ENCODE measurements around the gene SECTM1. TPM values are rescaled to one million over a fixed set of nuclear protein-coding genes. Genes with fewer than 3 reads are reported as not detected.

Gene SECTM1
- total RNA-seq, 2 experiments from 2014 or later, result 0.72 to 0.74 TPM

DNA sequence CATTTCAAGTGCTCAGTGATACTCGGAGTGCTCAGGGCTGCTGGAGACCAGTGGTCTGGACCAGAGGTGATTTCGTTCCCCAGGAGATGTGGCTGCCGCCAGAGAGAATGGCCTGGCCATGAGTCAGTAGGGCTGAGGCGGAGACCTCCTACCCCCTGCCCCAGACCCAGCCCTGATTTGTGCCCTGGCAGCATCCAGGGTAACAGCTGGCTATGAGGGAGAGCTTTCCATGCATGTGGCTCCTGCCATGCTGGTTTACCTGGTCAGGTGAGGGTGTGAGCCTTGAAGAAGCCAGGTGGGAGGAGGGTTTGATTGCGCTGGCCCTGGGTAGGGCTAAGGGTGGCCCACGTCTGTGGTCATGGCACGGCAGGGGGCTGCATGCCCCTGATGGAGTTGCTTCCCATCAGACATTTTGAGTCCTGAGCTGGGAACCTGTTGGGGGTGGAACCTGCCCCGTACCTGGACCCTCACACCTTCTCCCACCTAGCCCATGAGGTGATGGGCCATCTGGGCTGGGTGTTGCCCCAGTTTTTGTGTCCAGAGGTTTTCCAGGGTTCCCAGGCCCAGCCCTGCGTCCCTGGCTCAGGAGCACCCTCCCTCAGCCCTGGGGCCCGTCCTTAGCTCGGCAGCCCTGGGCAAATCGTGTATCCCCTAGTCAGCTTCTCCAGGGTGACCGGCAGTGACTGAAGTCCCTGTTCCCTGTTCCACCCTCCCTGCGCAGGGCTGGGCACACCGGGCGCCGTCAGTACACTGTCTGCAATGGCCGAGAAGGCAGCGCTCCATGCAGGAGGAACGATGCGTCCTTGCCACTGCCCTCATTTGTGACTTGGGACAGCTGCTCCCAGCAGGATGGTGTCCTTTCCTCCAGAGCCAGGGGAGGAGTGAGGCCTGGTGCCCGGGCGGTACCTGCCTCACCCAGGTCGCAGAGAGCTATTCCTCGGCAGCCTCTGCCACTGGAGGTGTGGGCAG is 51.0 kb downstream of the SECTM1 start:
- no peak overlapping the region for H3K27ac Mint-ChIP-seq
- no peak for DNase-seq
- H3K36me3 Mint-ChIP-seq, result no peaks in the 10 kb centered on the region
- no peaks in the 10 kb centered on the region for H3K9me3 Mint-ChIP-seq
- H3K27me3 Mint-ChIP-seq, result no peaks in the 10 kb centered on the region
- peaks cover 3% of the 10 kb centered on the region for H3K4me1 Mint-ChIP-seq
- no peak overlapping the region for H3K4me3 Mint-ChIP-seq

DNA sequence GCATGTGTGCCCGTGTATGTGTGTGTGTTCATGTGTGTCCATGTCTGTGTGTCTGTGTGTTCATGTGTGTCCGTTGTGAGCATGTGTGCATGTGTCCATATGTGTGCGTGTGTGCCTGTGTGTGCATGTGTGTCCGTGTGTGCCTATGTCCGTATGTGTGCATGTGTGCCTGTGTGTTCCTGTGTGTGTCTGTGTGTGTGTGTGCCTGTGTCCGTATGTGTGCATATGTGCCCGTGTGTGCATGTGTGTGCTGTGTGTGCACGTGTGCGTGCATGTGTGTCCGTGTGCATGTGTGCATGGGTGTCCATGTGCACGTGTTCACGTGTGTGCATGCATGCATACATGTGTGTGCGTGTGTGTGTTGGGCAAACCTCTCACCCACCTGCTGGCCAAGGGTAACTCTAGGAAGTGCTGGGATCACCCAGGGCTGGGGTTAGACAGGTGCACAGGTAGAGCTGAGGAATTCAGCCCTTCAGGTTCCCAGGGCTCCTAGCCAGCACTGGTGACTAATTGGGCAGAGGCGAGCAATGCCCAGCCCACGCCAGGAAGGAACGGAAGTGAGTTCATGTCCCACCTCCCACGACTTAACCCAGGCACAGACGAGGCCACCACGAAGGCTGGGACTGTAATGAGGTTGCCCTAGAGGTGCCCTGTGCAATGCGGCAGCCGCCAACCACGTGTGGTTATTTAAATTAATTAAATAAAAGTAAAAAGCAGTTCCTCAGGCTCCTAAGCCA is 51.9 kb downstream of the SECTM1 start:
- Mint-ChIP-seq H3K9me3 (no peaks in the 10 kb centered on the region), H3K4me3 (no peak overlapping the region)

DNA sequence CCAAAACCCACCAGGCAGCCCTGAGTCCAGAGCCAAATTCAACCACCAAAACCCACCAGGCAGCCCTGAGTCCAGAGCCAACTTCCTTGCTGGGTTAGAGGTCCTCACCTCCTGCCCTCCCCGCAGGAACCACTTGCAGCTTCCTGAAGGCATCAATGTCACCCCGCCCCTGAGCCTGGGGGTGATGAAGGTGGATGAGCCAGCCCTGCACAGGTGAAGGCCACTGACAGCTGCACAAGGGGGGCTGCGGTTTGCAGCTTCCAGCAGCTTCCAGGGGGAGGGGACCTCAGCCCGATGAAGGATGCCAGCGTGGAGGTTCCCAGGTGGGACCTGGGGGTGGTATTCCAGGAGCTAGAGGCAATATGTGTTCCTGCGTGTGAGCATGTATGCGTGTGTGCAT is 52.5 kb downstream of the SECTM1 start:
- Mint-ChIP-seq H3K27me3 (no peaks in the 10 kb centered on the region), H3K9me3 (no peaks in the 10 kb centered on the region), H3K4me1 (peaks cover 3% of the 10 kb centered on the region), H3K4me3 (no peak overlapping the region), H3K36me3 (no peaks in the 10 kb centered on the region), H3K27ac (no peak overlapping the region)
- no peak for DNase-seq

More for the DNA sequence above, 51.9 kb downstream of the SECTM1 start:
- Mint-ChIP-seq H3K27ac (no peak overlapping the region), H3K36me3 (no peaks in the 10 kb centered on the region), H3K4me1 (peaks cover 3% of the 10 kb centered on the region), H3K27me3 (no peaks in the 10 kb centered on the region)
- peak; percentile 38 for DNase-seq

DNA sequence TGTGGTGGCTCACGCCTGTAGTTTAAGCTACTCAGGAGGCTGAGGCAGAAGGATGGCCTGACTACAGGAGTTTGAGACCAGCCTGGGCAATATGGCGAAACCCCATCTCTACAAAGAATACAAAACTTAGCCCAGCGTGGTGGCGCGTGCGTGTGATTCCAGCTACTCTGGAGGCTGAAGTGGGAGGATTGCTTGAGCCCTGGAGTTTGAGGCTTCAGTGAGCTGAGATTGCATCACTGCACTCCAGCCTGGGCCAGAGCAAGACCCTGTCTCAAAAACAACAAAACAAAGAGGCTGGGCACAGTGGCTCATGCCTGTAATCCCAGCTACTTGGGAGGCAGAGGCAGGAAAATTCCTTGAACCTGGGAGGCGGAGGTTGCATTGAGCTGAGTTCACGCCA is 53.0 kb downstream of the SECTM1 start:
- Mint-ChIP-seq H3K27ac (no peak overlapping the region), H3K9me3 (no peaks in the 10 kb centered on the region), H3K4me3 (no peak overlapping the region), H3K4me1 (peaks cover 3% of the 10 kb centered on the region), H3K36me3 (no peaks in the 10 kb centered on the region), H3K27me3 (no peaks in the 10 kb centered on the region)
- DNase-seq, result no peak

DNA sequence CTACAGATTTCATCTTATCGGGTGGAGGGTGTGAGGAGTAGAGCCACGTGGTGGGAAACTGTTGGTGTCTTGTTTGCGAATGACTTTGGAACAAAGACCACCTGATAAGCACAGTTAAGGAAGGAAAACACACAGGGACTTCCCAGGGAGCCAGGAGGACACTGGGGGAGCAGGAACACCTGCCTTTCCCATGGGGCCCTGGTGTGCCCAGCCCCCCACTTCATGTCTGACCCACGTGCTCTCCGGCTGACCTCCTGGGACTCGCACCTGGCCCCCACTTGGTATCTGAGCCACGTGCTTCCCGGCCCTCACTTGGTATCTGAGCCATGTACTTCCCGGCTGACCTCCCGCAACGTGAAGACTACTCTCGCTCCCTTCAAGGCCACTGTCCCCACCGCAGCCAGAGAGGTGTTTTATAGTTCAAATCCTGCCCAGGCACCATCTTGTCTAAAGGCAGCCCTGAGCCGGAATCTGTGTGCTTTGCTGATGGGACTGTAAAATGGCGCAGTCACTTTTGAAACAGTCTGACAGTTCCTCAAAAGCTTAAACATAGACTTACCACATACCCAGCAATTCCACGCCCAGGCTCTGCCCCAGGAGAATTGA is 54.7 kb downstream of the SECTM1 start:
- no peaks in the 10 kb centered on the region for H3K36me3 Mint-ChIP-seq
- H3K4me3 Mint-ChIP-seq, result no peak overlapping the region
- H3K27me3 Mint-ChIP-seq, result no peaks in the 10 kb centered on the region
- no peaks in the 10 kb centered on the region for H3K9me3 Mint-ChIP-seq
- H3K4me1 Mint-ChIP-seq, result peaks cover 3% of the 10 kb centered on the region
- no peak for DNase-seq
- no peak overlapping the region for H3K27ac Mint-ChIP-seq

DNA sequence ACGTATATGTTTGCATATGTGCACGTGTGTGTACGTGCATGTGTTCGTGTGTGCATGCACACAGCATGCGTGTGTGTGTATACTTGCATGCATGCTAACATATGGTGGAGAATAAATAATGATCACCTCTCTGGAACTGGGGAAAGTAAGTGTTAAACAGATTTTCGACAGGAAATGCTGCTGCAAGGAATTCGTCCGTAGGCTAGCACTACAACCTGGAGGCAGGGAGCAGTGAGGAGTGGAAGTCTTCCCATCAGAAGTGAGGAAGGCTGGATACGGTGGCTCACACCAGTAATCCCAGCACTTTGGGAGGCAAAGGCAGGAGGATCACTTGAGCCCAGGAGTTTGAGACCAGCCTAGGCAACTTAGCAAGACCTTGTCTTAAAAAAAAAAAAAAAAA is 55.3 kb downstream of the SECTM1 start:
- H3K27me3 Mint-ChIP-seq, result no peaks in the 10 kb centered on the region
- H3K27ac Mint-ChIP-seq, result no peak overlapping the region
- H3K36me3 Mint-ChIP-seq, result no peaks in the 10 kb centered on the region
- H3K4me1 Mint-ChIP-seq, result peaks cover 1% of the 10 kb centered on the region
- H3K9me3 Mint-ChIP-seq, result no peaks in the 10 kb centered on the region
- no peak for DNase-seq
- no peak overlapping the region for H3K4me3 Mint-ChIP-seq

DNA sequence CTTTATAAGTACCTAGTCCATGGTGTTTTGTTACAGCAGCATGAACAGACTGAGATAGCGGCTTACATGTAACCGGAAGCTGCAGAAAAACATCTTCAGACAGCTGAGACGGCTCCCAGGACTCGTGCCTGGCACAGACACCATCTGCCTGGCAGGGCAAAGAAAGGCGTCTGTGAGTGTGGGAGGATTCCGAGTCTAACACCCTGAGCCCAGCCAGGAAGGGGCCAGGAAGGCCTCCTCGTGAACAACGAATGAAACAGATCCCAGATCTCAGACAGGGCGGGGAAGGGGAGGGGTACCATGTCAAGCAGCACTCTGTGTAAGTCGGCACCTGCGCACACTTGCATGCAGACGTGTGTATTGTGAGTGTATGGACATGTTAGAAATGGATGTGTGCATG is 55.7 kb downstream of the SECTM1 start:
- no peaks in the 10 kb centered on the region for H3K9me3 Mint-ChIP-seq
- no peaks in the 10 kb centered on the region for H3K4me1 Mint-ChIP-seq
- H3K27ac Mint-ChIP-seq, result no peak overlapping the region
- no peak for DNase-seq
- H3K4me3 Mint-ChIP-seq, result no peak overlapping the region
- no peaks in the 10 kb centered on the region for H3K36me3 Mint-ChIP-seq
- no peaks in the 10 kb centered on the region for H3K27me3 Mint-ChIP-seq

DNA sequence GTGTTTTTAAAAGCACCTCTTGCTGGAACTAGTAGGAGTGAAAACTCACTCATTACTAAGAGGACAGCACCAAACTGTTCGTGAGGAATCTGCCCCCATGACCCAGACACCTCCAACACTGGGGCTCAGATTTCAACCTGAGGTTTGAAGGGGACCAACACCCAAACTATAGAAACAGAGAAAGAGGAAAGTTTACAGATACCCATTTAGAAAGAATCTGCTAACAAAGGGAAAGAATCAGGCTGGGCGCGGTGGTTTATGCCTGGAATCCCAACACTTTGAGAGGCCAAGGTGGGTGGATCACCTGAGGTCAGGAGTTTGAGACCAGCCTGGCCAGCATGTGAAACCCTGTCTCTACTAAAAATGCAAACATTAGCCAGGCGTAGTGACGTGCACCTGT is 56.6 kb downstream of the SECTM1 start:
- H3K27me3 Mint-ChIP-seq, result no peaks in the 10 kb centered on the region
- H3K9me3 Mint-ChIP-seq, result no peaks in the 10 kb centered on the region
- H3K27ac Mint-ChIP-seq, result no peak overlapping the region
- H3K4me3 Mint-ChIP-seq, result no peak overlapping the region
- peaks cover 7% of the 10 kb centered on the region for H3K36me3 Mint-ChIP-seq
- DNase-seq, result no peak
- peaks cover 6% of the 10 kb centered on the region for H3K4me1 Mint-ChIP-seq

DNA sequence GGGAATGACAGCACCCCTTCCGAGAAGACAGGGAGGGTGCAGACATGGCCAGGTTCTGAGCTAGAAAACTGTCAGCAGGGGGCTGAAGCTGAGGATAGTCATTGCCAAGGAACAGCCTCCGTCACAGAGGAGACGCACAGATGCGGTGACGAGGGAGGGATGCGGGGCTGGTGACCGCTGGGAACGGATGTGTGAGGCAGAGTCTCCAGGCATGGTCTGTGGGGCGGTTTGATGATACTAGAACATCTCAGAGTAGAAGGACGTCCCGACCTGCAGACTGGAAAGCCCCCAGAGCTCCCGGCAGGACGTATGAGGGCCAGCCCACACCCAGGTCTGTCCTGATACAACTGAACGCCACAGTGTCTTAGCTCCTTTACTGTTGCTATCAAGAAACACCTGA is 58.2 kb downstream of the SECTM1 start:
- Mint-ChIP-seq H3K9me3 (no peaks in the 10 kb centered on the region), H3K4me1 (peaks cover 22% of the 10 kb centered on the region), H3K27ac (no peak overlapping the region), H3K27me3 (no peaks in the 10 kb centered on the region), H3K4me3 (no peak overlapping the region), H3K36me3 (peaks cover 22% of the 10 kb centered on the region)
- DNase-seq, result no peak

DNA sequence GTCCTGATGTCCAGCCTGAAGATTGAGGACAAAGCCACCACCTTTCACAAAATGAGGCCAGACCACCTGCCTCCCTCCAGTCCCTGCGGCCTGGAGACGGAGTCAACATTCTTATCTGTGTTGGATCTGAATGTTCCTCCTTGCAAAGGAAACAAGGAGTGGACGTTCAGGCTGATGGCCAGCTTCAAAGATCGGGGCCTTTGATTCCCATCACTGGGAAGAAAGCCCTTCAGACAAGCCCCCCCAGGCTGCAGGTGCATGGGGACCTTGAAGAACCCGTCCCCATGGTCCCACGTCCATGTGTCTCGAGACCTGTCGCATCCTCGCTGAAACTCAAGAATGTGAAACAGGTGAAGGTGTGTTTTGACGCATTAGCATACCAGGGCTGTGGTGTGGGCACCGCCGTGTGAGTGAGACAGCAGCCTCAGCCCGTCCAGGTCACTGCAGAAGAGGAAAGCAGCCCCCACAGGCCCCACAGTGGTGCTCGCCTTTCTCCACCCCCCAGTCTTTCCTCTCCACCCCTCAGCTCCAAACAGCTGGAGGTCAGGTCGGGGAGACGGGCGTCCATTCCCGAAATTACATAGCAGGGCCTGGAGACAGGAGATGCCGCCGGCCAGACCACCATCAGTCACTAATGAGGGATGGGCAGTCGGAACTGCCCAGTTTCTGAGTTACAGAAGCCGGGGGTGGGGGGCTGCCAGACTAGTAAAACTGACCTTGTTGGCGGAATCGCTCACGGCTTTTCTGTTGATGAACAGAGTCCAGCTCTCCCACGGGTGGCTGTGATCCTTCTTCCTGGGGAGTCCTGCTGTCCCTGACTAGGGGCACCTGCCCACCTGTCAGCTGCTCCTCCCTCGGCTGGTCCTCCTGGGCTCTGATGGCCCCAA is 59.2 kb downstream of the SECTM1 start:
- DNase-seq, result no peak
- Mint-ChIP-seq H3K36me3 (peaks cover 26% of the 10 kb centered on the region), H3K4me3 (no peak overlapping the region), H3K27me3 (no peaks in the 10 kb centered on the region), H3K27ac (no peak overlapping the region), H3K4me1 (peaks cover 32% of the 10 kb centered on the region), H3K9me3 (no peaks in the 10 kb centered on the region)

DNA sequence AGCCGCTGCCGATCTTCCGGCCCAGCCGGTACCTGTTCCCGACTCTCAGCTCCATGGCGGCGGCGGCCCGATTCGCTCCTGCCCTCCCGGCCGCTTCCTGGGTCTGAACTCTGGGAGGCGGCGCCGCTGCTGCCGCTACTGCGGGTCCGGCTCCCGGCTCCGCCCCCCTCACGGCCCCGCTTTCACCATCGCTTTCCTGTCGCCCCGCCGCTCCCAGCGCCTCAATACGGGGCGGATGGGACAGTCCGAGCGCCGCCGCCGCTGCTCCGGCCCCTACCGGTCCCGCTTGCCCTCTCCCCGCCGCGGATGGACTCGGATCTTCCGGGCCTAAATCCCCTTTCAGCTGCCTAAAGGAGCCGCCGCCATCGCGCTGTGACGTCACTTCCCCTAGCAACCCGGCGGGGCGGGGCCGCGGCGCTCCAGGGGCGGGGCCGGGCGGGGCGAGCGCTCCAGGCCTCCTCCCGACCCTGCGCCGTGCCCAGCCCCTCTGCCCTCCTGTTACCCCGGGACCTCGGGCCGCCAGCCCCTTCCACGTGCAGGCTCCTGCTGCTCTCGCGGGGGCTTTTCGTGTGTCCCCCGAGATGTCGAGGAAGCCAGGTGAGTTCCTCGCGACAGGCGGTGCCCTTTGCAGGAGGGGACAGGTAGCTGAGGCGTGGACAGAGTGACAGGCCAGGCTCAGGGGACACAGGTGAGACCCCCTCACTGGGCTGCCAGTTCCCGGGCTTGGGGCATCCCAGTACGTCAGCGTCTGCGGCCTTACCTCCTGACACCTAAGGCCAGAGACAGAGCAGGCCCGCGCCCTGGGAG is 60.0 kb downstream of the SECTM1 start, which contains the start of gene CSNK1D:
TSS of gene CSNK1D (minus strand) at position 374 of the 807 bp plus-strand sequence. CDS start at position 55, 319 bp downstream.
- DNase-seq, result peak; percentile 92
- peaks cover 39% of the 10 kb centered on the region for H3K4me1 Mint-ChIP-seq
- peak within 1 kb of the TSS; percentile 91 for H3K4me3 Mint-ChIP-seq
- H3K27ac Mint-ChIP-seq, result peak within 1 kb of the TSS; percentile 98
- peaks cover 26% of the 10 kb centered on the region for H3K36me3 Mint-ChIP-seq
- no peaks in the 10 kb centered on the region for H3K9me3 Mint-ChIP-seq
- H3K27me3 Mint-ChIP-seq, result no peaks in the 10 kb centered on the region

DNA sequence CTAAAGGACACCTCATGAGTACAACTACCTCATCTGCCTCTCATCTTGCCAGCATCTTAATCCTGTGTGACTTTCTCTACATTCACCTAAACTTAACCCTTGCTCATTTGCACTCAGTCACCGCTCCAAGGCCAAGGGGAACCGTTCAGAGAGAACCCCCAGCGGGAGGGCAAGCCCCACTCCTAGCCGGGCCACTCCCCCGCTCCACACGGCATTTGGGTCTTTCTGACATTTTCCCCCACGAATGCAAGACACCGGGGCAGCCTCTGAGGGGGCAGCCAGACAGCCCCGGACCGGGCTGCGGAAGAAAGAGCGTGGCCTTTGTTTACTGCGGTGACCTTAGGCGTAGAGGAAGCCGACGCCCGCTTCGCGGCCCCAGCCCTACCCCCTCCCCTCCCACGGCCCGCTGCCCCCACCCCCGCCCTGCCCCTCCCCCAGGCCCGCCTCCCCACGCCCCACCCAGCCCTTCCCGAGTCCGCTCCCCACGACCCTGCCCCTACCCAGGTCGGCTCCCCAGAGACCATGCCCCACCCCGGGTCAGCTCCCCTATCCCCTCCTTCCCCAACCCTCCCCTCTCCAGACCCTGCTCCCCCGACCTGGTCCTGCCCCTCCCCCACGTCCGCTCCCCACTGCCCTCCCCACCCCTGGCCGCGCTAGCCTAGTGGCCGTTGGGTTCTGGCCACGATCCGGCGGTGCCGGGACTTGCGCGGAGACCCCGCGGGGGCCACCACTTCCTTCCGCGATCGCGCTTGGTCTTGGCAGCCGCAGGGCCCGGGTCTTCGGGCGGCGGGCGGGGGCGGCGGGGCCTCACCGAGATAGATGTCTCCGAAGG is 60.9 kb downstream of the SECTM1 start:
- Mint-ChIP-seq H3K4me3 (peak overlapping the region; percentile 91), H3K27me3 (no peaks in the 10 kb centered on the region), H3K9me3 (no peaks in the 10 kb centered on the region), H3K27ac (peak overlapping the region; percentile 98), H3K36me3 (peaks cover 32% of the 10 kb centered on the region), H3K4me1 (peaks cover 47% of the 10 kb centered on the region)
- peak; percentile 53 for DNase-seq

DNA sequence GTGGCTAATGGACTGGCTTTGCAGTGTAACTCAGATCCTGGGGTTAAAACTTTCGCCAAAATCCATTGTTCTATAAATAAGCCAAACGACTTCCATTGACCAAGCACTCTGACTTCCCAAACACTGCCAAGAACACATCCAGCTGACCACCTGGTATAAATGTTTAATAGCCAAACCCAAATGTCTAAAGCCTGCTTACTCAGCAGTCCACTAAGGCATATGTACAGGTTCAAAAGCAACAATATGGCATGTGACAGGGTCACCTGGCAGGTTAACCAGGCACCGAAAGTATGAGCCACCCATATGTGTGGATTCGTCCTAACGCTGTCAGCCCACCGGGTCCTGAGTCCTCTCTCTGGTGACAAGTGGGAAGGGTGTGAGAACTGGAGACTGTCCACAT is 62.2 kb downstream of the SECTM1 start:
- Mint-ChIP-seq H3K27me3 (no peaks in the 10 kb centered on the region), H3K9me3 (no peaks in the 10 kb centered on the region), H3K27ac (peak overlapping the region; percentile 96), H3K4me1 (peaks cover 58% of the 10 kb centered on the region), H3K4me3 (peak overlapping the region; percentile 91), H3K36me3 (peaks cover 37% of the 10 kb centered on the region)
- no peak for DNase-seq

All from activated naive CD8-positive, alpha-beta T cell treated with anti-CD3 and anti-CD28 coated beads for 36 hours (primary cell).